Hippocampal formation (tissue), 2 donors: ENCODE measurements around the gene IFNA1.
A peak's percentile ranks its signal among the peaks of the same experiment; 100 is the strongest.
"Not testable (repeated sequence)": the region's sequence is repeated elsewhere in the genome, so short reads cannot be mapped to it uniquely, and the experiment has no call there.

Experiments used
- DNase-seq, 2 donors: peaks; one replicate each; lab custom pipeline; 2025; lab: John Stamatoyannopoulos, UW

Gene IFNA1

DNA sequence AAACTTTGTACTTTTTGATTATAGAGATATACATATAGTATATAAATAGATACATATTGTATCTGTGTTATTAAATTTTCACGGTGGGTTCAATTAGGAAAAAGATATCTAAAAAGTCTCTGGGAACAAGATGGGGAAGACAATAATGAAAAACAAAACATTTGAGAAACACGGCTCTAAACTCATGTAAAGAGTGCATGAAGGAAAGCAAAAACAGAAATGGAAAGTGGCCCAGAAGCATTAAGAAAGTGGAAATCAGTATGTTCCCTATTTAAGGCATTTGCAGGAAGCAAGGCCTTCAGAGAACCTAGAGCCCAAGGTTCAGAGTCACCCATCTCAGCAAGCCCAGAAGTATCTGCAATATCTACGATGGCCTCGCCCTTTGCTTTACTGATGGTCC lies at the start of gene IFNA1:
IFNA1 (plus strand) TSS at position 301 of the 400 bp plus-strand sequence; CDS start at position 370, 69 bp downstream.
- no peak for DNase-seq

- DNase-seq: no peak
These were observed 48.0 kb upstream of the IFNA1 start for GRCh38 chr9:21392270-21392669.

DNA sequence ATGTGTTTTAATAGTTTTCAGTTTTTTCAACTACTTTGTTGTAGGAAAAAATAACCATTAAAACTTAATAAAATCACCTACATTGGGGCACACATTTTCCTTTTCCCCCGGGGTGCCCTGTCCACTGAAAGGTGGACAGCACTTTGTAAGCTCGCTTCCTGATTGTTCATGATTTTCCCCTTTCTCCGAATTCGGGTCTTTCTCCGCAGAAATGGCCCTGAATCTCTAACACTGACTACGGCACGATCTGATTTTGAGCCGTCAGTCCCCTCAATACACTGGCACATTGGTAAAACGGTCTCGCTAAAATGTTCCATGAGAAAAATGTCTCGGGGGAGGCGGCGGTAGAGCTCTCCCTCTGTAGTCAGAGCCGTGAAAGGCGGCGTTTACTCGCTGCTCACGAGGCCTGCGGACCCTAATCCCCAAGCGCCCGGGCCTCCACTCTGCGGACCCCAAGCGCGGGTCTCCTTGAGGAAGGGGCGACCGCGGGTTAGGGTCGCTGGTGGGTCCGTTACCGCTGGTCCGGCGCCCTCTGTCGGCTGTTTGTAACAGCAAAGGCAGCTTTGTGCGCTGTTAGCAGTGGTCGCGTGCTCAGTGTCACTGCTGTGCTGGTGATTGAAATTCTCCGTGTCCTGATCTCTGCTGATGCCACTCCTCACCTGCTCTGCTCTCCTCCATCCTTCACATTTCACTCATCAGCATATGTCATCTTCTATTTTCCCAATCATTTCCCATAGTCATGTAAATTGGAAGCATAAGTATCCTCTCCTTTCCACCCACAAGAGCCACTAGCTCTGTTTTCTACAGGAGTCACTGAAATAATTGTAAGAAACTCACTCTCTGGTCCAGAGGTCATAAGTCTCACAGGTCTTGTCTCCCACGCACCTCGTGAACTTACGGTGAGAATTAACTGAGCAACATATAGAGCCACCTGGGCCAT lies 44.2 kb upstream of the IFNA1 start:
- peak; percentile 38 to 55 for DNase-seq

GRCh38 chr9:21398955-21399489 lies 41.2 kb upstream of the IFNA1 start:
- no peak for DNase-seq

GRCh38 chr9:21399956-21400355 lies 40.3 kb upstream of the IFNA1 start:
- no peak for DNase-seq

- DNase-seq: peak; percentile 20 to 21
These were observed 37.6 kb upstream of the IFNA1 start for GRCh38 chr9:21402386-21403251.

- DNase-seq: no peak
These were observed 36.1 kb upstream of the IFNA1 start for GRCh38 chr9:21404146-21404545.

- no peak for DNase-seq
These were observed 31.4 kb upstream of the IFNA1 start, which contains the start of gene IFNA8 for GRCh38 chr9:21408817-21409216. TSS of gene IFNA8 (plus strand) at chr9:21409117. CDS start at chr9:21409177, 60 bp downstream.

GRCh38 chr9:21412107-21412506 lies 28.1 kb upstream of the IFNA1 start:
- DNase-seq: no peak

DNA sequence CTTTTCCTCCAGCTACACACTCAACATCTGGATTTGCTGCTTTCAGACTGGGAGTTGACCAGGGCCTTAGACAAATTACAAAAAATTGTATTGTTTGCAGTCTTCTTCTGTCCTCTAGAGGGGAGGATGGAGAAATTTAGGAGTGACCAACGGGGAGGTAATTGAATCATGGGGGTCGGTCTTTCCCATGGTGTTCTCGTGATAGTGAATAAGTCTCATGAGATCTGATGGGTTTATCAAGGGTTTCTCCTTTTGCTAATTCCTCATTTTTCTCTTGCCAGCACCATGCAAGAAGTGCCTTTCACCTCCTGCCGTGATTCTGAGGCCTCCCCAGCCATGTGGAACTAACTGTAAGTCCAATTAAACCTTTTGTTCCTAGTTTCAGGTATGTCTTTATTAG lies 27.1 kb upstream of the IFNA1 start:
- no peak for DNase-seq

DNA sequence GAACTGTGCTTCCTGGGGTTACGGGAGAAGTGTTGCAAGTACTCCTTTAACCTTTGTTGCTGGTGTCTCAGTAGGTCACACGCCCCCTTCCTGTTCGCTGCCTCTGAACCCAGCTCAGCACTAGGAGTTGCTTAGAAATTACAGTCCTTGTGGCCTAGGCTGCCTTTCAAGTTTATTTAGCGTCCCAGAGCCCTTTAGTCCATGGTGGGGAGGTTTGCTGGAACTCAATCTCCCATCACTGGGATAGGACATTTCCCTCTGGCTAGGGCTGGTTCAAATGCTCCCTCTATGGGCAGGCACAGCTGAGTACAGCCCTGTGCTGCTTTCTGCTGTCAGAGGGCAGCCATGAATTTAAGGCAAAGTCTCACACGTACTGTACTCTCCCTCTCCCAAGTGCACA lies 26.6 kb upstream of the IFNA1 start:
- peak in 1 of 2 donors; percentile 14 for DNase-seq

GRCh38 chr9:21414220-21414940 lies 25.9 kb upstream of the IFNA1 start:
- no peak for DNase-seq

GRCh38 chr9:21415493-21416267 lies 24.6 kb upstream of the IFNA1 start:
- no peak for DNase-seq

GRCh38 chr9:21428235-21428634 lies 12.0 kb upstream of the IFNA1 start:
- DNase-seq: no peak

DNA sequence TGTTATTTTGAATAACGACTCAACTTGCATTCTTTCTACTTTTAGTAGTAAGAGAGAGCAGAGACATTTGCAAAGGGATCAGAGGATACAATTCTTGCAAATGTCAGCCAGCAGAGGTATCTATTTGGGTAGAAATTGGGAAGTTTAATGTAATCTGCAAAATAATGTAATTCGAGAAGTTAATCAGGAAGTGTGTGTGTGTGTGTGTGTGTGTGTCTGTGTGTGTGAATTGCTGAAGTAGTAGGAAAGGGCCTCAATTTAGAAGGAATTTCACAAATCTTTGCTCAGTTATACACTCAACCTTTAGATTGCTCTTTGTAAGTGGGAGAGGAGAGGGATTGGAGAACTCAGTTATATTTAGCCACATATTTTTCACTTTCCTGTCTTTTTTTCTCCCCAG lies 11.0 kb upstream of the IFNA1 start:
- DNase-seq: no peak

DNA sequence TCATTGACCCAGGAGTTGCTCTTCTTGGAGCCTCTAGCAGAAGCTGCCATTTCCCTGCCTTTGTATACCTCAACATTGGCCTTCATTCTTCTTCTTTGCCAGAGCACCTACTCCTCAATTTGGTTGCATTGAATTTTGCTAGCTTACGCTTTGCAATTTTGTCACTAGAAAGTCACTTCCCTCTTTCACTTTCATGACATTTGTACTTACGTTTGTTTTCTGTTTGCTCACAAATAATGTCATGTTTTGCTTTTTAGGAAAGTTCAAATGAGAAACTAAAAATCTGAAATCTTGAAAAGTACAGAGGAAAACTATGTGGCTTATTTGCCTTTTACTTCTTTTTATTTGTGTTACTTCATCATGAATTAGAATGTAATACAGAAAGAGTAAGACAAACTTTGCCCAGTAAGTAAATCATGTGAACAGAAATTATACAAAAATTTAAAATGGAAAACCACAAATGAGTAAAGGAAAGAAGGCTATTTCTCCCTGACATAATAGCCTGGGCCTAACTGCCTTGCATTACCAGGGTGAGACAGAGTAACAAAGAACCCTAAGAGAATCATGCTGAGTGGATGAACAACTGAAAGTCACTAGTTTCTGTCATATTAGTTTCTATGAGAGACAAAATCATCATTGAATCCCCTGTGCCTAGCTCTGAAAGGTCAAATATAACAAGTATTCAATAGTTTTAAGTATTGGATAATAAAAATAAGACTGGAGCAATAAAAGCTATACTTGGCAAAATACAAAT lies 7.4 kb upstream of the IFNA1 start:
- no peak for DNase-seq

DNA sequence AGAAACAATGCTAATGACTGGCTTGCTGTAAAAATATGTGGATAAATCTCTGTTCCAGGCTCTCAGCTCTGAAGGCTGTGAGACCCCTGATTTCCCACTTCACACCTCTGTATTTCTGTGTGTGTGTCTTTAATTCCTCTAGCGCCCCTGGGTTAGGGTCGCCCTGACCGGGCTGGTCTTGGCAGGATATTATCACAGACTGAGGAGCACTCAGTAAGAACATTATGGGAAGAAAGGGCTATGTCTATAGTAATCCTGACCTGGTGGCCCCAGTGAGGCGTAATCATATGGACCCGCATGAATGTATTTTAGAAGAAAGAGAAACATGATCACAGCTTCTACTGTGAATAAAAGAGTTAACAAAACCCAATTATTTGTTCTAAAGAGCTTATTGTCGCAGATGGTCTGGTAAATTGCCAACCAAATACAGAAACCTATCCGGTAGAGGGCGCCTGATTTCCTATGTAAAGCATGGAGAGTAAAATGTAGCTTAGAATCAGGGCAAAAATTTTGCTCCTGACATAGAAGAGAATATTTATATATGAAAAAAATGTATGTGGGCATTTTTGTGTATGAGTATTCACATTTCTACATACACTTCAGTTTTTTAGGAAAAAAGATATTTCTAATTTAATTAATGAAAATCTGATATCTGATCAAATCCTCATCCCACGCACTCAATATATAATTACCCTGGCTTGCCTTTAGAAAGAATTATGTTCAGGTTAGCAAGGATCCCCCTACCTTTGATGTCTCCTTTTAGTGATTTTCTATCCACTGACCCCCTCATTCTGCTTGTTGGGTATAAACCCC lies 5.8 kb upstream of the IFNA1 start:
- DNase-seq: peak; percentile 20 to 75

GRCh38 chr9:21435015-21435383 lies 5.2 kb upstream of the IFNA1 start:
- DNase-seq: not testable (repeated sequence)
